Adrenal gland (tissue), 5 donors: Measurements from ENCODE around the gene TIMM21.
A peak's percentile ranks its signal among the peaks of the same experiment; 100 is the strongest.

Source experiments
- CTCF ChIP-seq, 6 experiments: fragments of 450-650 bp in 4 of 6; fragments of 200-600 bp in 2 of 6; sonication (generic) in 1 of 6; IDR thresholded peaks; 1 replicate in 5 of 6; 2 replicates in 1 of 6; pipeline versions ENCODE4 v1.5.1 to v1.8.0; 2016 to 2021; ENCODE audit warnings: antibody characterized with exemption in 6 of 6, mild to moderate bottlenecking in 2 of 6, moderate library complexity in 1 of 6
- POLR2A ChIP-seq, 2 donors: fragments of 450-650 bp; IDR thresholded peaks; one replicate each; pipeline ENCODE4 v1.6.1; 2017; ENCODE audit warnings: antibody characterized with exemption in 2 of 2, mild to moderate bottlenecking in 2 of 2, moderate library complexity in 1 of 2
- donor health status: DM: no; HTN: no; CAD: no.

- peak in 1 of 6 experiments; percentile 8 for TF ChIP-seq CTCF (IDR thresholded peaks at IDR 0.05)
- TF ChIP-seq POLR2A (IDR thresholded peaks at IDR 0.05) = peak; percentile 28 to 59
These were observed at the start of gene TIMM21, which contains the start of gene FBXO15 for GRCh38 chr18:74147779-74148542.
